GM19023 (cell line): ENCODE measurements around the gene ICA1.

Experiments used
- ATAC-seq: cut with Tn5 transposase; IDR thresholded peaks from one replicate; pipeline ENCODE4 v1.9.1; 2021; ENCODE audit warnings: mild to moderate bottlenecking, moderate library complexity; ENCODE audit not compliant: unreplicated experiment

Gene ICA1

DNA sequence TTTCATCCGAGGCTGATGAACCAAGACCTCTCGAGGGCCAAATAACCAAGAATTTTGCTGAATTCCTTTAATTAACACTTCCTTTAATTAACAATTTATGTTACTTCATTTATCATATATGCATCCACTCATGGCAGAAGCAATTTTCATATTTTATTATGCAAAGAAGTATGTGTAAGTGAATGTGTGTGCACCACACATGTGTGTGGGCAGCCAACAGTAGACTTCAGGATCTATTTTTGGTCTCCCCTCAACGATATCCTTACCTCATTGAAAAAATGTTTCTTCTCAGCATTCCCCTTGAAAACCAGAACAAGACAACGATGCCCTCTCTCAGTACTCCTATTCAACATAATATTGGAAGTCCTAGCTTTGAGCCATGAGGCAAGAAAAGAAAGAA is 96.8 kb downstream of the ICA1 start:
- no peak for ATAC-seq

DNA sequence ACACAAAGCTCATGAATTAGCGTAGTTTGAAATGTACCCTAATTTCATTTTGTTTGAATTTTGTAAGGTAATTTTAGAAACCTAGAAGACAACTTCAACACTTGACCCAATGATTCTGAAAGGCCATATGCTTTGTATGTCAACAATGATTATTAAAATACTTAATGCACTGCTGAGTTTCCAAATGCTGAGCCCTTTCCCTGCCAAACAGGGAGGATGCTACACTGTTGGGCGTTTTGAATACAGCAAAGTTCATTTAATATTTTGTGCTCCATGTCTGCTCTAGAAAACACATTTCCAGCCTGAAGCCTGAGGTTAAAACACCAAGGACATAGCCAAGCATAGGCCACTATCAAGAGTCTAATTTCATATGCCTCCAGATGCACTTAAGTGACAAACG is 99.8 kb downstream of the ICA1 start:
- ATAC-seq = no peak

DNA sequence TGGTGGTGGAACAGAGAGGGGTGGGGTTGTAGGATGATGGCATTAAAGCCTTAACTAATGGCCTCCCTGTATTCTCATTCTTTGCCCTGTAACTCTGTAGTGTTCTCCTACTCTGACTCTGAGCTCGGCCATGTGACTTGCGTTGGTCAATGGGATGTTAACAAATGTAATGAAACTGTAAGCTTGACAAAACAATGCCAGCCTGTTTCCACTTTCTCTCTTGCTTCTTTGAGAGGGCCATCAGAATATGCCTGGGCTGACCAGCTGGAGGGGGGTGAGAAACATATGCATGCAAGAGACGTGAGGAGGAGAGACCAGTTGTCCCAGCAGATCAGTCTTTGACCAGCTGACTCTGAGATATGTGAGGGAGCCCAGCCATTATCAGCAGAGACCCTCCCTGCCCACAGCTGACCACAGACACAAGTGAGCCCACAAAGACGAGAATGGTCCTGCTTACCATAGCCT is 100.6 kb downstream of the ICA1 start:
- ATAC-seq = no peak

DNA sequence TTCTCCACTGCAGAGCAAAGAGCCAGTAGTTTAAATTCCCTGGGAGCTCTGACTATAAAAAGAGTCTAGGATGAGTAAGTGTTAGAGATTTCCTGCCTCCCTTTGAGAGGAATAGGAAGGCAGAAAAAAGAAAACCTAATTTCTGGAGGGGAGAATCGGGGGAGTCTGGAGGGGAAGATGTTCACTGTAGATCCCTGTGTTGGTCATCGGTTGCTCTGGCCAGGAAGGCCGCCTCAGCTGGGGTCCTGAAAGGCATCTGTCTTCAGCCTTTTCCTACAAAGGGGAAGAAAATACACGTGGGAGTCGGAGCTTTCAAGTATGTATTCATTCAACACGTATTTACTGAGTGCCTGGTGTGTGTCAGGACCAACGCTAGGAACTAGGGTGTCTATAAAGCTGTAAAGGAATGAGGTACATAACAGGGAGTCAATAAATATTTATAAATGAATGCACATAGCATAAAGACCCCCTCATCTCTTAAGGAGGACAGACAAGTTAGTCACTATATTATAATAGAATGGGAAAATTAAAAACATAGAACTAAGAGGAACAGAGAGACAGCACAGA is 101.1 kb downstream of the ICA1 start:
- ATAC-seq = no peak

DNA sequence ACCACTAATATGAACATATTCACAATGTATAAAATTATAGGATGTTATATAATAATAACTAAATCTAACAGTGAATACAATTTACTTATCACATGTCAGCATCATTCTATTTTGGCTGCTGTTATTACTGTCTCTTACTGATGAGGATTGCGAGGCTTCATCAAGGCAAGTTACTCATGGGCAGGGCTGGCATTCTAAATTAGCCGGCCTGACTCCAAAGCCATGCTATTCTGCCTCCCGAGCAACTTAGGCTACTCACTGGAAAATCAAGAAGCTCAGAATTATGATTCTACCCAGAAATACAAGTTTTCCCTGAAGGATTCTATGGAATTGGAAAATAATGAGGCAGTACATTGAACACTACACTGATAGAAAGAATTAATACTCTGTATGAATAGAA is 101.7 kb downstream of the ICA1 start:
- no peak for ATAC-seq

DNA sequence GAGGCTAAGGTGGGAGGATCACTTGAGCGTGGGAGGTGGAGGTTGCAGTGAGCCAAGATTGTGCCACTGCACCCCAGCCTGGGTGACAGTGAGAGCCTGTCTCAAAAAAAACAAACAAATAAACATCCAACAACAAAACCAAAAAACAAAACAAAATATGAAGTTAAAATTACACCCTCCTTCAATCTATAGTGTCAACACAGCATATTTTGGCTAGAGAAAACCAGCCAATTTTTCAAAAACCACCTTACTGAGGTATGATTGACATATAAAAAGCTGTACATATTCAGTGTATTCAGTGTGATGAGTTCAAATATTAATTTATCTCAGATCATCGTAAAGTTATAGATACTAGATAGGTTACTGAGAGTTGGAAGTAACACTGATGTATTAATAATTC is 102.4 kb downstream of the ICA1 start:
- no peak for ATAC-seq

DNA sequence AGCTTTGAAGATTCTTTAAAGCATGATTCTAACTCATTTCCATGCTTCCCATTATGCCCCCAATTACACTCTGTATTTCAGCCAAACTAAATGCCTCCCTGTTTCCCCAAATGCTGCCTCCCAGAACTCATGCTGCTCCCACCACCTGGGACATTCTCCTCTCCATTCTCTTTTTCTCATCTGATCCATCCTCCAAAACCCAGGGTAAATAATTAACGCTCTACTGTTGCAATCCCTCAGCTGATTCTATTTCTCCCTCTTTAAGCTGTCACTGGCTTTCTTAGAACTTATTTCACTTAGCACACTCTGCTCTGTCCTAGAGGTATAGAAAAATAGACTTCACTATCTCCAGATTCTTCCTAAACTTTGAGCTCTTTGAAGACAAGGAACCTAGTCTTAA is 104.7 kb downstream of the ICA1 start:
- ATAC-seq = no peak

DNA sequence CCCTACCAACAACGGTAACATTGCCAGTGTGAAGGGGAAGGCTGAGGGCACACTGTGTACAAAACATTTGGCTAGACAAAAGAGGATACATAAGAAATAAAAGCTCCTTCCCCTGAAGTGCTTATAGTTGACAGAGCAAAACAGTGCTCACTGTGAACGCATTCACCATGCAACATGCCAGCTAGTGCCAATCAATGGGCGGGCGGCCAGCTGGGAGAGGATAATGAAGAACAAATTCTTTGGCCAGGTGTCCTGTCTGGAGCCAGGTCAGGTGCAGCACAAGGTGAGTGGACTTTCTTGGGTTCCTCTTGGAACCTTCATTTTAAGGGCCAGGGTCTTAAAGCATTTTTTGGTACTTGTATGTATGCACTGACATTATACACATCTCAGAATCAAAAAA is 106.1 kb downstream of the ICA1 start:
- ATAC-seq = no peak

DNA sequence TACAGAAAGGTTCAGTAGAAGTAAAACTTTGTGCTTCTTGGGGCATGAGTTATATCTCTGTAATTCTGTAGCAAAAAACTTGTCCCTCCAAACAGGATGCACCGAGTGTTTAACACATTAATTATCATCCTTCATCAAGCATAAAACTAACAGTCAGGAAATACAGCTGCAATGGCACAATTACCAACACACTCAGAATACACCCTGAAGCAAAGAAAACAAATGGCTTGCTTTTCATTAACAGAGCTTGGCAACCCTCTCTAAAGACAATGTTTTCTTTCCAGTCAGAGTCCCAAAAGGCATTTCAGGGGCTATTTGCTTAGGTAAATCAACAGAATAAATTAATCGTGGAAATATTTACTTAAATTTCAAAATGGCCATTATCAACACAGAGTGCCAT is 107.7 kb downstream of the ICA1 start:
- no peak for ATAC-seq

DNA sequence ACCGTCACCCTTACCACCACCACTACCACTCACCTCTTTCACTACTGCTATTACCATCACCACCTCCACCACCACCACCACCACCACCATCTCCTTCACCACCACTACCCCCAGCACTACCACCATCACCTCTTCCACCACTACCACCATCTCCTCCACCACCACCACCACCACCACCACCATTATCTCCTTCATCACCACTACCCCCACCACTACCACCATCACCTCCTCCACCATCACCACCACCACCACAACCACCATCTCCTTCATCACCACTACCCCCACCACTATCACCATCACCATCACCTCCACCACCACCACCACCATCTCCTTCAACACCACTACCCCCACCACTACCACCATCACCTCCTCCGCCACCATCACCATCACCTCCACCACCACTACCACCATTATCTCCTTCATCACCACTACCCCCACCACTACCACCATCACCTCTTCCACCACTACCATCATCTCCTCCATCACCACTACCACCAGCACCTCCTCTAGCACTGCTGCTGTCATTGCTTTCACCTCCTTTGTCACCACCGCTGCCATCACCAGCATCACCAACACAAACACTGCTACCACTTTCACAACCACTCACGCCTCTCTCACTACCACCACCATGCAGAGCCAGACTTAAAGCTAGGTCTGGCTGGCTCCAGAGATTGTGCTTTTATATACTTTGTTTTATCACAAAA is 109.3 kb downstream of the ICA1 start:
- ATAC-seq = no peak

DNA sequence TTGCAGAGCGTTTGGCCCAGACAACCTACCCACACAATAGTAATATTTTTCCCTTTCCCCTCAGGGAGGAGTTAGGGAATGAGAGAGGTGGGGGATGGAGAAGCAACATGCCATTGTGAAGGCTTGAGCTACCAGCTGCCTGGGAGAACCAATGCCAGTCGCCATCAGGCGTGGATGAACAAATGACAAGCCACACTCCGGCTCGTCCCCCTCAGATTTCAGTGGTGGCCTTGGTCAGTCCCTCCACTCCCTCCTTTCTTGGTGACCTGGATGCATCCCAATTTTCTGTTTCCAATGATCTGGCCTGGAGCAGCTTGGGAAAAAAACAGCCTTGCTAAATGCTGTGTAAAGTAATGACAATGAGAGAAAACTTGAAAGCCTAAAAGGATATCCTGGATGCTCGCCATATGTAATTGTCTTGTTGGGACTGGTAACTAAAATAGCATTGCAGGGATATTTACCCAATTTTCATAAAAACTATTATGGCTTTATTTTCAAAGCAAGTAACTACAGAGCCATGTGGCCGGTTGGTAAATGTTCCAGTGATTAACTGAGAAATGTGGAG is 110.7 kb downstream of the ICA1 start:
- ATAC-seq = no peak

DNA sequence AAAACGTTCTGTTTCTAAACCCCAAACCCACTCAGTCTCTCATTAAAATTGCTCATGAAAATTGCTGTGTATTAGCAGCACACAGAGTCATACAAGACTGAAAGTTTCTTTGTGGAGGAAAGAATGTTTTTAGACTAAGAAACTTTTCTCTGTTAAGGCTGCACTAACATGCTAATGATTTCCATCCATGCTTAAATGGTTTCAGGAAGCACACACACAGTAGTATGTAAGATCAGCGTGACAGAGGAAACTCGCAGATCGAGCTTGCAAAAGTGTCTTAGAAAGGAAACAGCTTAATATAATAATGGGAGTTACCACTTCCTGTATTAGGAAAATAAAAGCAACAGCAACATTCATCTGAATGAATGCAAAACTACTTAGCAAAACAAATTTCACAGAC is 112.7 kb downstream of the ICA1 start:
- ATAC-seq = no peak

DNA sequence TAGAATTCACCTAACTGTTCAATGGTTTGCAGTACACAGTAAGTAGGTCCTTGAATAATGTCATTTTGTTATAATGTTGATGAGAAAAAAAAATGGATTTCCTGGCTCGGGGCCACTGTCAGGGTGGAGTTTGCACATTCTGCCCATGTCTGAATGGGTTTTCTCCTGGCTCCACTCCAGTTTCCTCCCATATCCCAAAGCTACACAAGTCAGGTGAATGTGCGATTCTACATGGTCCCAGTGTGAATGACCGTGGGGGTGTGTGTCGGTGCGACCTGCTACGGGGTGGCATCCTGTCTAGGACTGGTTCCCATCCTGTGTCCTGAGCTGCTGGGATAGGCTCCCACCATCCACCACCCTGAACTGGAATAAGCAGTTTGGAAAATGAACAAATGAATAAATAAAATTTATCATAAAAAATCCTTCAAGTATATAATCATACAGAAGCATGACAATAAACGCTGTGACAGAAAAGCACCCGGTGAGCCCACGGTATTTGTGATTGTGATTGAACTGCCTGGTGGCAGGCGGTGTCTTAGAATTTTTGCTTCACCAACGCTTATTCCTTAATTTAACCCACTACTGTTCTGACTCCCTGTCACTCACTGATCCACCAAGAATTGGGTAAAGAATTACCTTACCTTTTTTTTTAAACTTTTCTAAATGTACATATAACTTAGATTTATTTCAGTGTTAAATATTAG is 114.1 kb downstream of the ICA1 start:
- no peak for ATAC-seq

DNA sequence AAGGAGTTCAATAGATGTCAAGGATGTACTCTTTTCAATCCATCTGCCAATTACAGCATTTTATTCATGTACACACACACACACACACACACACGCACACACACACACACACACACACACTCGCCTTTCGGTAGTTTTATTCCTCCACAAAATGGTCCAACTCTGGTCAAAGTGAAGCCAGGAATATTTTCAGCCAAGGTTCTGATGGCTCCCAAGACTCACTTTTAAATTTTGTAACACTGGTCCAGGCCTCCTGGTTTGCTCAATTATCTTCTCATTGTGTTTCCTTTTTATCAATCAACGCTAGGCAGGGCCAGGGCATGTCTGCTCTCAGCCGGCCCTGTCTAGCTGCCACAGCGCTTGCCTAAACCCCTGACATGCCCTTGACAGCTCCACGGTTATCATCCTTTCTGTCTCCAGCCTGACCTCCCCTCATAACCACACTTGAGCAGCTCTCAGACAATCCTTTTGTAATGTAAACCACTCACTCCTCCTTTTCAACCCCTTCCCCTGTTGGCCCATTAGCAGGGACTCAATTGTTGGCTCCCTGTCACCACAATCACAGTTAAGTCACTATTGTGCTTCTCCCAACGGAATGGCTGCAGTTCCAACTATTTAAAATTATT is 115.1 kb downstream of the ICA1 start:
- ATAC-seq = no peak

DNA sequence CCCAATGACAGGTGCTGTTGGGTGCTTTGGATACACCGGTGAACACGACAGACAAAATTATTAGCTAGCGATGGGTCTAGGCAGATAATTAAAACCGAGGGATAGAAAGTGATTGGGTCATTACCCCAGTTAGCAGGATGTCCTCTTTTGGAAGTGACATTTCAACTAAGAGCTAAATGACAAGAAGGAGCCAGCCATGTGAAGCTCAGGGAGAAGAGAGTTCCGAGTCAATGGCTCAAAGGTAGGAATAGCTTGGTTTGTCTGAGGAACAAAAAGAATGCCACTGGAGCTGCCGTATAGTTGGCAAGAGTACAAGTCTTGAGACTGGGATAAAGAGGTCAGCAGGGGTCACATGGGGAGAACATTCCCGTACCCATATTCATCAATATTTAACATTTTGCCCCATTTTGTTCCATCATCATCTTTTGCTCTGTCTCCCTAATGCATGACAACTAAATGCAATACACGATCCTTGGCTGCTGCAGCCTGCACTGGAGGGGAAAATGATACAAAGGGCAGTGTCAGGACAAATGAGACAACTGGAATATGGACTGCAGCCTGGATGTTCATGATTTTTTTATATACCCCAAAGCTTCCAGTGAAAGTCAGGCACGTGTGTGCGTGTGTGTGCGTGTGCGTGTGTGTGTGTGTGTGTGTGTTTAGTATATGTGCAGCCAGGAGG is 115.7 kb downstream of the ICA1 start:
- no peak for ATAC-seq

DNA sequence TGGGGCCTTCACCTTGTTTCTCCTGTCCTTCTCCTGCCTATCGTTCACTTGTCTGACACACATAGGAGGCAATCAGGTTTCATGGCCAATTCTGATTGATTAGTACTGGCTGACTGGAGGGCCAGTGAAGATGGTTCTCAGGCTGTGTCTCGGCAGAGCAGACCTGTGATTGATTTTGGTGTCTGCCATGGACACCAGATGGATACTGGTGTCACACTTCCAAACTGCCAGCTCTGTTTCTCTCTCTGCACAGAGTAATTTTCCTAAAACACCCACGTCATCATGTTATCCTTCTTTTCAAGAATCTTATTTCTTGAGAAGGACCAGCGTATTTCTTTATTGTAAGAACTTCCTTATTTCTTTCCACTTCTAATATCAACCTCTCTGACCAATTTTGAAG is 117.1 kb downstream of the ICA1 start:
- no peak for ATAC-seq

DNA sequence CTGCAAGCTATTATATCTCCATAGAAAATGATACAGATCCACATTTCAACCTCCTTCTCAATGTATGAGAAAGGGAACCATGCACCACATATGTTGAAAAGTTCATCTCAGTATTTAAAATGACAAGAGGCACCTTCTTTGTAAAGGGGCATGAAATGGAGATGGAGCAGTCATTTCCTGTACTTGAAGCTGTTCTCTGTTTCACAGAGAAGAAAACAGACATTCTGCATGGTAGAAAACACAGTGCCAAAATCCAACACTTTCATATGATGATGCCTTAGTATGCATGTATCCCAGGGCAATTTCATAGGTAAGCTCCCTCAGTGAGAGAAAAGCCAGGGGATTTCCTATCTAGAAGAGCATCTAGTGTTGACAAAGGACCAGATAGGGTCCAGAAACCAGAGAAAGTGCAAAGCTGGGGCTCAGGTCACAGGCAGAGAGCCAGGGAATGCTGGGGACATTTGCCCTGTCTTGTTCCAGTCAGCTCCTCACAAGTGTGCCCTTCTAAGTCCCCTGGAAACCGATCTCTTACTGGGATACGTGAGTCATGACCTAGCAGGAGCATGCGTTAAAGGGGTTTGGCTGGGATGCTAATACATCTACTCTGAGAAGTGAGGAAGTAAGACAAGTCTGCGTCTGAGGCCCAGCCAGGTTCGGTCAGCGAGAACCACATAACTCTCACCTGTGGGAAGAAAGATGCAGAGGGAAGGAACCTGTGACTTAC is 118.7 kb downstream of the ICA1 start:
- ATAC-seq = no peak

DNA sequence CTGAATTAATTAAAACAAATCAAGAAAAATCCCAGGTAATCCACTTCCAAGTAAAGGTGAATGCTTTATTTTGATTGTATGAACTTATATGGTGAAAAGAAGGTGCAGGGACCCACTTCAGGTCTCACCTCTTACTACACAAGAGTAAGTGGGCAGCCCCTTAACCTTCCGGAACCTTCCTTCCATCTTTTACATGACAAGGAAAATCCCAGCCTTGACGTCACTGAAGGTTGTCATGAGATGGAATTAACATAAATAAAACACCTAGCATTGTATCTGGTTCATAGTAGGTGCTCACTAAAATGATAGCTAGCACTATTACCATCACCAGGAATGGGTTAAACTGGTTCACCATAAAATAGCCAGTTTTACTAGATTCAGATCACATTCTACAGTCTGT is 119.5 kb downstream of the ICA1 start:
- no peak for ATAC-seq

DNA sequence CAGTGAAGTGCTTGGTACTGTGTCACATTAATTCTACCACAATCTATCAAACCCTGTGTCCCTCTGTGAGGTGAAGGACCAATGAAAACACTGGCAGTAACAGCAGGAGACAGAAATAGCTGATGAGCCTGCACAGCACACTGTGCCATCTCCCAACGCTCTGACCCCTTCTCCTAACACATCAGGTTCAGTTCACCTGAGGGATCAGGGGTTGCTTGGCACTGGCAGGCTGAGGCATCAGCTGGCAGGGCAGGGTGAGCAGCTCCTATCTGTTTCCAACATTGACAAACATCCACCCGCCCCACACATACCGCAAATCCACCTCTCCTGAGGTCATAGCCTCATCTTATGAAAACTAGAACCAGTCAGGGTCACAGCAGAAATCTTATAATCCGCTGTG is 120.9 kb downstream of the ICA1 start:
- ATAC-seq = no peak

DNA sequence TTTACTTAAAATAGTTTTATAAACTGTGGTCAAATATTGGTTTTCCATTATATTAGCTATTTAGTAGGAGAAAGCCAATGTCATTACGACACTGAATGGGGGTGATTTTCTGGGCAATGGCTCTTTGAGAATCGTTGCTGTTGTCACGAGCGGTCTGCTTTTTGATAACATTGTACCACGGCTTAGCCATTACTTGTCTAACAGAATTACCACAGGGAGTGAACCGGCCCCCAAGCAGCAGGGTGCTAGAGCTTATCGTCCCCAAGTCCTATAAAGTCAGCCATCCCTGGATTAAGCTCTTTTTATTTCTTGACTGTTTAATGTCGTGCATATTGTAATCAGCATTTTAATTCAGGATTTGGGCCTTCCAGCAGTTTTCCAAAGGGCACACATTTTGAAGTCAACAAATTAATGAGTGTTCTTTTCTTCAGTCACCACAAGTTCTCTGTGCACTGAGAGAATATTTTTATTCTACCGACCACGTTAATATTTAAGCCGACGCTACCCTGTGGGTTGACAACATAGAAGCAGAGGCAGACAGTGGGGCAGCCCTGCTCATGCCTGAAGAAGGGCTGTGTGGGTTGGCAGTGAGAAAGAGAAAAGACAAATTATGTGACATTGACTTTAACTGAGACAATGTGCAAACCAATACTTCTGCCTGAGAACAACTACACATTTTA is 125.8 kb downstream of the ICA1 start:
- no peak for ATAC-seq
